Esophagus muscularis mucosa (tissue), 3 donors: ENCODE measurements around the gene ATP11C.

Experiments used
- POLR2A ChIP-seq: fragments of 450-650 bp; IDR thresholded peaks from one replicate; pipeline ENCODE4 v1.6.1; 2017; ENCODE audit warnings: antibody characterized with exemption, moderate library complexity, mild to moderate bottlenecking, low read depth
- POLR2AphosphoS5 ChIP-seq, 2 donors: sonication (generic); formaldehyde crosslinking; IDR thresholded peaks; one replicate each; pipeline ENCODE4 v1.6.1; 2017; ENCODE audit warnings: antibody characterized with exemption in 2 of 2
- TF ChIP-seq, protein P1 (sequence below), 3 experiments: fragments of 200-600 bp in 2 of 3; fragments of 450-650 bp in 1 of 3; sonication (generic) in 2 of 3; IDR thresholded peaks; one replicate each; pipeline ENCODE4 v1.5.1; 2017 to 2019; ENCODE audit warnings: antibody characterized with exemption in 3 of 3, mild to moderate bottlenecking in 2 of 3, moderate library complexity in 1 of 3

DNA sequence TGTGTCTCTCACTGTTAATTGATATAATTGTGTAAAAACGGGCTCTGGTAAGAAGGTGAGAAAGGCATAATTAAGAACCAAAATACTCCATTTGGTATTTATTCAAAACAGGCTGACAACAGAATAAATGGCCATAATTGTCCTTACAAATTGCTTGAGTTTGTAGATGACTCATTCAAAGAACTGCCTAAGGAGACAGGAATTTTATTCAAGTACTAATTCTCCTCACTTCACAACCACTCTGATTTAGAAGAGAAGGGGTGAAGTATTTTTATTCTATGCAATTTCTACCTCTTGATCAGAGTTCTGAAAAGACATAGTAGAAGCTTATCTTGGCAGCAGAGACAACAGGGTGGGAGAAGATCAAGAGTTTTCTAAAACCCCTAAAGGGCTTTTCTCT is 43.1 kb downstream of the ATP11C start:
- TF ChIP-seq, protein P1, sequence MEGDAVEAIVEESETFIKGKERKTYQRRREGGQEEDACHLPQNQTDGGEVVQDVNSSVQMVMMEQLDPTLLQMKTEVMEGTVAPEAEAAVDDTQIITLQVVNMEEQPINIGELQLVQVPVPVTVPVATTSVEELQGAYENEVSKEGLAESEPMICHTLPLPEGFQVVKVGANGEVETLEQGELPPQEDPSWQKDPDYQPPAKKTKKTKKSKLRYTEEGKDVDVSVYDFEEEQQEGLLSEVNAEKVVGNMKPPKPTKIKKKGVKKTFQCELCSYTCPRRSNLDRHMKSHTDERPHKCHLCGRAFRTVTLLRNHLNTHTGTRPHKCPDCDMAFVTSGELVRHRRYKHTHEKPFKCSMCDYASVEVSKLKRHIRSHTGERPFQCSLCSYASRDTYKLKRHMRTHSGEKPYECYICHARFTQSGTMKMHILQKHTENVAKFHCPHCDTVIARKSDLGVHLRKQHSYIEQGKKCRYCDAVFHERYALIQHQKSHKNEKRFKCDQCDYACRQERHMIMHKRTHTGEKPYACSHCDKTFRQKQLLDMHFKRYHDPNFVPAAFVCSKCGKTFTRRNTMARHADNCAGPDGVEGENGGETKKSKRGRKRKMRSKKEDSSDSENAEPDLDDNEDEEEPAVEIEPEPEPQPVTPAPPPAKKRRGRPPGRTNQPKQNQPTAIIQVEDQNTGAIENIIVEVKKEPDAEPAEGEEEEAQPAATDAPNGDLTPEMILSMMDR (IDR thresholded peaks at IDR 0.05) = no peak
- TF ChIP-seq POLR2AphosphoS5 (IDR thresholded peaks at IDR 0.05) = no peak
- TF ChIP-seq POLR2A = no peak
